ENCODE measurements around the gene CES5A.
A peak's percentile ranks its signal among the peaks of the same experiment; 100 is the strongest.

The CES5A gene

DNA sequence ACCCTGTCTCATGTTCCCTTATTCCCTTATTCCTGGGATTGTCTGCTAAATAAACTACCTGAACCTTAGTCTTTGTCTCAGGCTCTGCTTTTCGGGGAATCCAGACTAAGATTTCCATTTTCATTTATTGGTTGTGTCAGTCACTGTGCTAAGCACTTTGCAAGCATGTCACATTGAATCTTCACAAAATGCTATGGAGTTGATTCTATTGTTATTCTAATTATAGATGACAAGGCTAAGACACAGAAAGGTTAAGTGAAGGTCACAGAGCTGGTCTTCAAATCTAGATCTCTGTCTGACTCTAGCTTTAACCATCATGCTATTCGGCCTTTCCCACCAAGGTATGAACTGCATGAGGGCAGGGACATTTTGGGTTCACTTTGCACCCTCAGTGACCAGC lies 13.4 kb upstream of the CES5A start:
- no peak for DNase-seq (ENCODE audit: low read depth)
- H3K4me3 ChIP-seq (ENCODE audit: low read depth, low read length): no peak overlapping the region
- in situ Hi-C loops (cut with HindIII; ENCODE audit: low sequenced_read_pairs): no loop called here
- TF ChIP-seq, protein P1, sequence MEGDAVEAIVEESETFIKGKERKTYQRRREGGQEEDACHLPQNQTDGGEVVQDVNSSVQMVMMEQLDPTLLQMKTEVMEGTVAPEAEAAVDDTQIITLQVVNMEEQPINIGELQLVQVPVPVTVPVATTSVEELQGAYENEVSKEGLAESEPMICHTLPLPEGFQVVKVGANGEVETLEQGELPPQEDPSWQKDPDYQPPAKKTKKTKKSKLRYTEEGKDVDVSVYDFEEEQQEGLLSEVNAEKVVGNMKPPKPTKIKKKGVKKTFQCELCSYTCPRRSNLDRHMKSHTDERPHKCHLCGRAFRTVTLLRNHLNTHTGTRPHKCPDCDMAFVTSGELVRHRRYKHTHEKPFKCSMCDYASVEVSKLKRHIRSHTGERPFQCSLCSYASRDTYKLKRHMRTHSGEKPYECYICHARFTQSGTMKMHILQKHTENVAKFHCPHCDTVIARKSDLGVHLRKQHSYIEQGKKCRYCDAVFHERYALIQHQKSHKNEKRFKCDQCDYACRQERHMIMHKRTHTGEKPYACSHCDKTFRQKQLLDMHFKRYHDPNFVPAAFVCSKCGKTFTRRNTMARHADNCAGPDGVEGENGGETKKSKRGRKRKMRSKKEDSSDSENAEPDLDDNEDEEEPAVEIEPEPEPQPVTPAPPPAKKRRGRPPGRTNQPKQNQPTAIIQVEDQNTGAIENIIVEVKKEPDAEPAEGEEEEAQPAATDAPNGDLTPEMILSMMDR (IDR thresholded peaks at IDR 0.05; ENCODE audit: low read depth, low read length, missing control alignments): no peak

DNA sequence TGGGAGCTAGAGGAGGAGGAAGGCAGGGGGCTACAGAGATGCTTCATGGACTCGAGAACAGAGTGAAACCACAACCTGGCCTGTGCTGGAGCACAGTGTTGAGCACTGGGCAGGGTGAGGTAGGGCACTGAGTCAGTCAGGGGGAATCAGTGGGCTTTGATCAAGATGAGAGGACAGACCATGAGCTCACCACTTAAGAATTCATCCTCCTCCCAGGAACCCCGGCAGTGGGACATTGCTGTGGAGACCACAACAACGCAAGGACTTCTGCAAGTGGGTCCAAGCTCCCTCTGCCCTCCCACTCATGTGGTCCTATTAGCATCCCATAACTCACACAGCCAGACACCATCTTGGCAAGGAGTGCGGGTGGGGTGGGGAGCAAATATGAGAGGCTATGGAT lies 1.7 kb upstream of the CES5A start:
- peak; percentile 12 for DNase-seq (ENCODE audit: low read depth)
- in situ Hi-C loops (cut with HindIII; ENCODE audit: low sequenced_read_pairs): no loop called here
- H3K4me3 ChIP-seq (ENCODE audit: low read depth, low read length): no peak overlapping the region
- TF ChIP-seq, protein P1 (IDR thresholded peaks at IDR 0.05; ENCODE audit: low read depth, low read length, missing control alignments): no peak

DNA sequence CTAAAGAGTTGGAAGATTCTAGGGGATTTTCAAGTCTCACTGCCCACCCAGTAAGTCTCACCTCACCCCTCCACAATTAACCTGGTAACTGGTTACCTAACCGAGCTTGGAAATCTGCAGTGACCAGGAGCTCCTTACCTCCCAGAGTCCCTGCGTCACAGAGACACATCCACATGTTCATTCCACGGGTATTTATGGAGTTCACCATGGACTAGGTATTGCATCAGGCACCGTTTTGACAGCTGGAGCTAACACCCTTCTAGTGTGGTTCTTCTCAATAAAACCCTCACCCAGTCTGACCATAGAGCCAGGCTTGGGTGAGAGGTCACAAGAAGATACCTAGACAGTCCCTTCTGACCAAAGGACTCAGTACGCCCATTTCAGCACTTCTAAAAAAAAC lies 2.1 kb downstream of the CES5A start:
- DNase-seq (ENCODE audit: low read depth): no peak
- in situ Hi-C loops (cut with HindIII; ENCODE audit: low sequenced_read_pairs): no loop called here
- TF ChIP-seq, protein P1 (IDR thresholded peaks at IDR 0.05; ENCODE audit: low read depth, low read length, missing control alignments): no peak
- H3K4me3 ChIP-seq (ENCODE audit: low read depth, low read length): no peak overlapping the region

DNA sequence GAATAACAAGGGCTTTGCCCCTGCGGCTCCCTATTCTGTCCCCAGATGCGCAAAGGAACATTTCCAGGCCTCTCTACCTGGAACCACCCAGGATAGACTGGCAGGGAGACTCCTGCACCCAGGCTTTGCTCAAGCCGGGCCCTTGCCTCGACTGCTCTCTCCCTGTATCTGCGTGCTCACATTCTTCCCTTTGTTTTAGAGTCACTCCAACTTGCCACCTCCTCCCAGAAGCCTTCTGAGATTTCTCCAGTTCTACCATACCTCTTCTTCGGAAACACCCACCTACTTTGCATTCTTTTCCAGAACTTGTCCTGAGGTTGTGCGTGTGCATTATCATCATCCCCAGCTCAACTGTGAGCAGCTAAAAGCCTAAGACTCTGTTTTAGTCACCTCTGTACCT lies 3.0 kb downstream of the CES5A start:
- TF ChIP-seq, protein P1 (IDR thresholded peaks at IDR 0.05; ENCODE audit: low read depth, low read length, missing control alignments): no peak
- no peak for DNase-seq (ENCODE audit: low read depth)
- in situ Hi-C loops (cut with HindIII; ENCODE audit: low sequenced_read_pairs): no loop called here
- no peak overlapping the region for H3K4me3 ChIP-seq (ENCODE audit: low read depth, low read length)

DNA sequence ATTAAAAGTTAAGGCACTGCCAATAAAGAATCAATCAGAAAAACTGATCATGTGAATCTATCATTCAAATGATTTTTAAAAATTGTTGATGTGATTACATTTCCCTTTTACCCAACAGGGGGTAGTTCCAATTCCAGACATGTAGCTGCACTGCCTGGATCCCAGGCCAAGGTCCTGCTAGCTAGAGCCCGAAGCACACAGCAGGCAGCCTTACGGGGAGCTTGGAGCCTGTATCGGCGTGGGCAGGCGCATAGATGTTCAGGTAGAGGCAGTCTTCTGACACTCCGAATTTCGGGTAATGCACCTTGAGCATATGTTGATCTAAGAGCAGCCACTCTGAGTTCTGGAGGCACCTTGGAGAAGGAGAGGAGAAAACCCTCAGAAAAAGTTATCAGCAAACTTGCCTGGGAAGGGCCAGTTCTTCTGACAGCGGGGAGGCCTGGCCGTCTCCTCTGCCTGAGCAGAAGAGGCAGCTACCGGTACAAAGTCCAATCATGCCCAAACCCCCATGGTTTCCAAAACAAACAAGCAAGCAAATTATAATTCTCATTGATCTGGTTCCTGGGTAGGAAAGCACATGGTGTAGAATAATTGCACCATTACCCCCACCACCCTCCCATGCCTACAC lies 3.6 kb downstream of the CES5A start:
- no peak for DNase-seq (ENCODE audit: low read depth)
- in situ Hi-C loops (cut with HindIII; ENCODE audit: low sequenced_read_pairs): no loop called here

DNA sequence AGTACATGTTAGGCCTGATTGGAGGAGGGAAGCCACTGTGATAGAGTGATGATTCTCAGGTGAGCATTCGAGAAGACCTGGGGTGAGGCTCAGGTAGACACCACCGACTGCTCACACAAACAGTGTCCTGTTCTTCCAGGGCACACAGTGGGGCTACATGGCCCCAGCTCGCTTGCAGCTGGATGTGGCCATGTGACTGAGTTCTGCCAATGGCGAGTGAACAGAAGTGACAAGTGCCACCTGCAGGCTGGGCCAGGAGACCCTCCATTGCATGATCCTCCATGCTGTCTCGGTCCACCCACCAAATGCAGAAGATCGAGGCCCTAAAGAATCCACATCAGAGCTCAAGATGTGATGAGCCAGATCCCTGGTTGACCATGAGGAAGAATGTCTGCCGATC lies 6.2 kb downstream of the CES5A start:
- DNase-seq (ENCODE audit: low read depth): no peak
- TF ChIP-seq, protein P1 (IDR thresholded peaks at IDR 0.05; ENCODE audit: low read depth, low read length, missing control alignments): no peak
- H3K4me3 ChIP-seq (ENCODE audit: low read depth, low read length): no peak overlapping the region
- in situ Hi-C loops (cut with HindIII; ENCODE audit: low sequenced_read_pairs): no loop called here

More for the DNA sequence above, 3.6 kb downstream of the CES5A start:
- no peak overlapping the region for H3K4me3 ChIP-seq (ENCODE audit: low read depth, low read length)
- TF ChIP-seq, protein P1 (IDR thresholded peaks at IDR 0.05; ENCODE audit: low read depth, low read length, missing control alignments): no peak

Data from astrocyte of the cerebellum (primary cell).